ENCODE measurements around the gene STAG2.

GRCh38 chrX:123960956-123961267 lies 594 bp upstream of the STAG2 start:
- TF ChIP-seq POLR2AphosphoS5 (IDR thresholded peaks at IDR 0.05; ENCODE audit: low read depth, low read length) (no peak), SPI1 (IDR thresholded peaks at IDR 0.05; ENCODE audit: low read depth, low read length) (no peak), POLR2A (IDR thresholded peaks at IDR 0.05; ENCODE audit: low read depth, low read length) (no peak), TAF1 (IDR thresholded peaks at IDR 0.05; ENCODE audit: low read depth, low read length) (no peak), PAX5 (IDR thresholded peaks at IDR 0.05; ENCODE audit: insufficient read depth, low read length, severe bottlenecking) (no peak)

Measured in GM12891 (cell line).